Renal pelvis (tissue), 4 donors: Measurements from ENCODE around the gene CERS2. TPM values are rescaled to one million over a fixed set of nuclear protein-coding genes. Genes with fewer than 3 reads are reported as not detected.
"Not testable (repeated sequence)": the region's sequence is repeated elsewhere in the genome, so short reads cannot be mapped to it uniquely, and the experiment has no call there.

Source experiments
- DNase-seq: peaks from one replicate; pipeline ENCODE4 v3.0.0-alpha.2; 2013
- polyA plus RNA-seq, 3 donors: library from polyadenylated mRNA; unstranded; fragments of 120-200 nt; gene quantifications; one replicate each; pipeline ENCODE4 v1.2.1, GENCODE V29; 2013; ENCODE audit not compliant: insufficient read length in 3 of 3

The CERS2 gene
- polyA plus RNA-seq, 3 donors, result 300 to 329 (median 318) TPM

DNA sequence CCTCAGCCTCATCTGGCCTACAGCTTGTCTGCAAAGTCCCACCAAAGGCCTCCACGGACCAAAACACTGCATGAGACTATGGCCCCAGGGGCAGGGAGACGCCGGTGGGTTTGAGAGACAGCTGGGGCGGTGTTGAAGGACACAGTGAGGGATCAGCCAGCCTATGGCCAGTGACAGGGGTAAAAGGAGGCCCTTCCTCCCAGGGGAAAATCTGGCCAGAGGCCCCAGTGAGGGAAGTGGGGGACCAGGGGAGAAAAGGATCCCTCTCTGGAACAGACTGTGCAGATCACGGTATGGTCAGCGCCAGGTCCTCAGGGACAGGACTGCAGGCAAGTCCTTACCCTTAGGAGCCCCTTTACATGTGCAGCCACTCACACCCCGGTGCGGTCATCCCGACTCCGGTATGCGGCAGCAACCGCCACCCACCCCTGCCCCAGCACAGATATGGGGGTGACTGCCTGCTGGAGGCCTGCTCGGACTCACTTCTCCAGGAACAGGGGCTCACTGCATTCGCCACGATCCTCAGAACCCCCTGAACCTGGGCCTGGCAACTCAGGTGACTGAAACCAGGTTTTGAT lies 1.3 kb downstream of the CERS2 start:
- no peak for DNase-seq

DNA sequence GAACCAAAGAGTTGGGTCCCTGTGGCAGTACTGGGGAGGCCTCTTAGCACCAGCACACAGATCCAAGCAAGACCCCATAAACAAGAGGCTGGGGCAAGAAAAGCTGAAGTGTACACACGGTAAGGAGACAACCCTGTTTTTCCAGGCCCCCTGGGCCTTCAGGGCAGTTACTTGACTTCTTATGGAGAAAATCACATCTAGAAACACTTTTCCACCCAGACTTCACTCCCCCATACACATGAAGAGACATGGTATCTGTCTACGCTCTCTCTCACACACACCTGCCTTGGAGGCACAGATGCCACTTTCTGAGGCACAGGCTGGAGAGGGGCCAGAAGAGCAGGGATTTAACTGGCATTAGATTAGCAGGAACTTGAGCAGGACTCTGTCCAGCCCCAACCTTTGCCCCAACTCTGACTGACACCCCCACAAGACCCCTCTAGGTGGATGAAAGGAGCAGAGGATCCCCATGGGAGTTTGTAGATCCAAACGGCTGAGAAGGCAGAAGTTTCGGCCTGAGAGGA lies 2.2 kb downstream of the CERS2 start:
- no peak for DNase-seq

DNA sequence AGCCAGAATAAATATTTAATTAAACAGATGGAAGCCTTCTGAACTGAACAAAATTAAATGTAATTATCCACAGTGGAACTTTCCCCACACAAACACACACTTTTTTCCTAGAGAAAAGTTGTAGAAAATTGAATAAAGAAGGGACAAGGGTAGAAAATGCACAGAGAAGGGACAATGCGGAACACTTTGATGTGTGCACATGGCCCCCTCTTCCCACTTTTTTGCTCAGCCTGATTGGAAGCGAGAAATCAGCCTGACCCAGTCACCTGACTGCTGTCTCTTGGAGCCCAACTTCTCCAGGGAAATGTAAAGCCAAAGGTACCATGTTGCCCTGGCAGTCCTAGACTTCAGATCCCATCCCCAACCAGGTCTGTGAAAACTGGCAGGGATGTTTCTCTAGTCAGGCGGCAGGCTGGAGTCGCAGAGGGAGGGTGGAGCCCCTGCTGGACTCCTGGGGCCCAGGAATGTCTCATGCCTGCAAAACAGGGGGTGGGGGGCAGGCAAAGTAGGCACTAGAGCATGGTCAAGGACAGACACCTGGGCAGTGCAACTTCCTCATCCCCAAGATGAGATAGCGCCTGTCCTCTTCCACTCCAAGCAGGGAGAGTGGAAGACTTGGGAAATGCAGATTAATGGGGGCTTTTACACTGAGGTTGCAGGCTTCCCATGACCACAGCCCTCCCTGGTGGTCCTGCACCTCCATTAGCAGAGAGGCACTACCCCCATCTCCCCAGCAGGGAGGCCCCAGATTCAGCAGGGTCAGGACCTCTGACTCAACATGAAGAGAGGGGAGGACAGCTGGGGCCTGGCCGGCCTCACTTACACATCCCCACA lies 2.8 kb downstream of the CERS2 start:
- DNase-seq, result no peak

DNA sequence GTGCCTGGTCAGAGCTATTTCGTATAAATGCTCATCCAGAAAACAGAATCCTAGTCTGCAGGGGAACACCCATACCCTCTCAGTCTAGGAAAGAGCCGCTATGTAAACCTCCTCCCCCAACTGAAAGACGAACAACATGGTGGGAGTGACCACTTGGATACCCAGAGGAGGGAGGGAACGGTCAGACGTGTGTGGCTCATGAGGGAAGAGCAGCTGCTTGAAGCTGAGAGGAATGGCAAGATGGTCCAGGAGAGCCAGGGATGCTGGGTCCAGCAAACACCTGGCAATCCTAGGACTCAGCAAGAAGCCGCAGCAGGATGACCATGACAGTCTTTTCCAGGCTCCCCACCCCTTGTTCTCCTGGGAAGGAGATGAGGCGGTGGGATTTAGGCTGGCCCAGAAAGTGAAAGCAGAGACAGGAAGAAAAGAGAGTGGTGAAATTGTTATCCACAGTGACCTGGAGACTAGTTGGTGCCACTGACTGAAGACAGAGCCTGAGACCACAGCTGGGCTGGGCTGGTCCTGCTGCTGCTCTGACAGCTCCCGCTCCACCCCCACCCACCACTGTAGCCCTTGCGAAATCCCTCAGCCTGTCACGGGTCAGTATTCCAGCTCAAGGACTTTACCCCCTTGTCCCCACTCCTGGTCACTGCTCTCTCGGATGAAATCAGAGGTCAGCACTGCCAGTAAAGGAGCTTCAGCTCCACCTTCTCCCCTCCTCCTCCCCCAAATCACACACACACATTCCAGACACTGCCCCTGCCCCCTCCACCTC lies 3.6 kb downstream of the CERS2 start:
- no peak for DNase-seq

DNA sequence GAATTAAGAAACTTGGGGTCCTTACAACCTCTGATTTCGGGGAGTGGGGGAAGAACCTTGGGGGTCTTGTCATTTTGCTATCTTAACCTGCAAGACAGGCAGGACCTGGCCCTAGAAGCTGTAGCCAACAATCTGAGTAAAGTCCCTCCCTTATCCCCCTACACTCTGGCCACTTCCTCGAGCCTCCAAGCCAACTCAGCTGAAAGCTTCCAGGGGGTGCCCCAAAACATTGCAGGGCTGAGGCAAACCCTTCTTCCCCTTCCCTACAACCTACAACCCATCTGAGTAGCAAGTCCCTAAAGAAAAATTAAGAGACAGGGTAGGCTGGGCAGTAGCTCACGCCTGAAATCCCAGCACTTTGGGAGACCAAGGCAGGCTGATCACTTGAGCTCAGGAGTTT lies 5.0 kb downstream of the CERS2 start:
- no peak for DNase-seq

DNA sequence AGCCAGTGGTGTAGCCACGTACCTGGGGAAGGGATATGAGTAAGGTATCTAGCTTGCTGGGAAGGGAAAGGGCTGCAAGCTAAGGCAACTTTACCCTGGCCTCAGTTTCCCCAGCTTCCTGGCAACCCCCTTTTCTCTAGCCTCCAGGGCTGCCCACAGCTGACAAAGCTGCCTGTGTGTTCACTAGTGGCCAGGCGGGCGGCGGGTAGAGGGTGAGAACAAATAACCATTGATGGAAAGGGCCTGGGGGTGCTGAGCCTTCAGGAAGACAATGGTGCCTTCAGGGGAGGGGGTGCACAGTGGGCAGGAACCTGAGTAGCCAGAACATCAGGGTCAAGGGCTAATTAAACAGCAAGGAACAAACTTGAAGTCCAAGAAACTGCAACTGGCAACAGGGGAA lies 6.1 kb downstream of the CERS2 start:
- no peak for DNase-seq

DNA sequence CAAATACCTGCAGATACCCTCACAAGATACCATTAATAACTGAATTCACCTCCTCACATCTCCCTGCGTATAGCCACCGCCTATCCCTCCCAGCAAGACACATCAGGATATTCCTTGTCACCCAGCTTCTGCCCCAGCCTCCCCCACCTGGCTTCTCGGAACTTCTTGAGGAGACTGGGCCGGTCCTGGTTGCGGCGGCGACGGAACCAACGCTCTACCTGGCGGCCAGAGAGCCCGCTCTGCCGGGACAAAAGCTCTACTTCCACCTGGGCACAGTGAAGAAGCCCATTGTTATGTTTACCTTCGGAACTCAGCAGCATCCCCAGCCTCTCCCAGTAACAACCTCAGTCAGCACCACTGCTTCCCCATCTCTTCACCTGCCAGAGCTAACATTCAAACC lies 6.7 kb downstream of the CERS2 start:
- DNase-seq, result no peak

DNA sequence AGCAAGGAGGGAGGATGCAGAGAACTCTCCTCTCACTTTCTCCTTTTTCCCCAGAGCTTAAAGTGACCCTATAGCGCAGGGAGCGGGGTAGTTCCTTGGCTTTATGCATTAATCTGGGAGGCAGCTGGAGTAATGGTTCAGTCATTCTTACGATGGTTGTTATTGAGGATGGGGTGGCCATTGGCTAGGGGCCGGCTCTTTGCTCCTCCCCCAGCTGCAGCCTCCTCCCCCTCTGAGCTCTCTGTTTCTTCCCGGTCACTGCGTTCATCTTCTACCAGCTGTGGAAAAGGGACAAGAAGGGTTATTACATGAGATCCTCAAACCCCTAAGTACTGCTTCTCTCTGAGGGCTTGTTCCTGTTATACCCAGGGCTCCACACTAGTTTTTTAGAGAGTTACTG lies 8.6 kb downstream of the CERS2 start:
- DNase-seq, result no peak

DNA sequence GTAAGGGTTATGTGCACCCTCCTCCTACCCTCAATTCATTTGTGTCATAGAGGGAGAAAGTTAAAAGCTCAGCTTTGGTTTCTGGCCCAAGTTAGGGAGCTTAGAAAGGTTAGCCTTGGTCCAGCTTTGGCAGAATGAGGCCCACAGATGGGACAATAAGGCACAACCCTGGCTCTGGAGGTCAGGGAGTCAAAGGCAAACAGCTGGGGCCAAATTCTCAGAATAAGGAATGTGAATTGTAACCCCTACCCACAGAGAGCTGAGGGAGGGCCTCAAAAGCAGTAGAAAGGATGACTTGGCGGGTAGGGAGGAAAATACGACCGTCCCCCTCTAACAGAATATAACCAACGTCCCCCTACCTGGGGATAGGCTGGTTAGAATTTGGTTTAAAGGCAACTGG lies 9.0 kb downstream of the CERS2 start:
- no peak for DNase-seq

DNA sequence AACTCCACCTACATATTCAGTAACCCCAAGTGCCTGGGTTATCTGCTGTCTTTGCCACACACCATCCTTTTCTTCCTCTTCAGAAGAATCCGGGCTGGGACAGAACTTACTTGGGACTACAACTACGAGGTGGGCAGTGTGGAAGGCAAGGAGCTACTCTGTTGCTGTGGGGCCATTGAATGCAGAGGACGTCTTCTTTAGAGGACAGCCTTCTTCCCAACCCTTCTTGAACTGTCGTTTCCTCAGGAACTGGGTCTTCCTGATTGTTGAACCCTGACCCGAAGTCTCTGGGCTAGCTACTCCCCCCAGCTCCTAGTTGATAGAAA lies 10.5 kb downstream of the CERS2 start:
- DNase-seq, result no peak

DNA sequence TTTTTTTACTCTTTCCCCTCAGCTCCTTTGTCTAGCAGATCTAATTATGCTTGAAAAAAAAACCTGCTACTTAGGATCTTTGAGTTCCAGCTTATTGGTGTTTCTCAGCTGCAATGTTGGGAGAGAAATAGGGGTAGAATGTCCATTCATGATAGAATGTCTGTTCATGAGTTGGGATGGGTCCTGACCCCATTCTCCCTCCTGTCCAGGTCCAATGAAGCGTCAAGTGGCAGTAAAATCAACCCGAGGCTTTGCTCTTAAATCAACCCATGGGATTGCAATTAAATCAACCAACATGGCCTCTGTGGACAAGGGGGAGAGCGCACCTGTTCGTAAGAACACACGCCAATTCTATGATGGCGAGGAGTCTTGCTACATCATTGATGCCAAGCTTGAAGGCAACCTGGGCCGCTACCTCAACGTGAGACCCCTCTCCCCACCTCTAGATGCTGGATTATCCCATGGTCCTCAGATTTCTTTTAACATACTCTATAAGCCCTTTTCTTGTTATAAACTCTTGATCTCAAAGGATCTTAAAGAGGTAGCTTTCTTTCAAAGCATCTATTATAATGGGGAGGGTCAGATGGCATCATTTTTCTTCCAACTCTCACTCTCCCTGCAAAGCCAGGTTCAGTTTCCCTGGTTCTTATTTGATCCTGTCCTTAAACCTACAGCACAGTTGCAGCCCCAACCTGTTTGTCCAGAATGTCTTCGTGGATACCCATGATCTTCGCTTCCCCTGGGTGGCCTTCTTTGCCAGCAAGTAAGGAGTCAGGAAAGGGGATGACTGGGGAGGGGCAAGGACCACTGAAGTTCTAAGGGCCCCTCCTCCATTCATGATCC lies 11.1 kb downstream of the CERS2 start:
- DNase-seq, result no peak

DNA sequence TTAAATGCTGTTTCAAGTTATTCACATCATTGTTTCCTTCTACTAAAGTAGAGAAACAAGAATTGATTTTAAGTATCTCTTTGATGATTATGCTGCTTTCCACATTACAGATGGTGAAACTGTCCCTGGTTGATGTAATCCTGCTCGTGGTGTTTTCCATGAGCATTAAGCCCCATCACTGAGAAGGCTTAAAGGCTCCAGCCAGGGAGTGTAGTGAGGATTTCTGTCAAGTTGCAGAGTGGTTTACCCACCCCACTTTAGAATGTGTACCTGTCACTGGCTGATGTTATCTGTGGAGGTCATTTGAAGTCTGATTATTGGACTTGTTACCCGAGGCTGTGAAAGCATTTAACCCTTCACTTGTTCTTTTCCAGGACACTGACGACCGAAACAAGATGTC lies 12.9 kb downstream of the CERS2 start:
- no peak for DNase-seq

DNA sequence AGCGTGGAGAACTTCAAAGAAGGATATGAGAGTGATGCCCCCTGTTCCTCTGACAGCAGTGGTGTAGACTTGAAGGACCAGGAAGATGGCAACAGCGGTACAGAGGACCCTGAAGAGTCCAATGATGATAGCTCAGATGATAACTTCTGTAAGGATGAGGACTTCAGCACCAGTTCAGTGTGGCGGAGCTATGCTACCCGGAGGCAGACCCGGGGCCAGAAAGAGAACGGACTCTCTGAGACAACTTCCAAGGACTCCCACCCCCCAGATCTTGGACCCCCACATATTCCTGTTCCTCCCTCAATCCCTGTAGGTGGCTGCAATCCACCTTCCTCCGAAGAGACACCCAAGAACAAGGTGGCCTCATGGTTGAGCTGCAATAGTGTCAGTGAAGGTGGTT lies 14.0 kb downstream of the CERS2 start:
- DNase-seq, result no peak

DNA sequence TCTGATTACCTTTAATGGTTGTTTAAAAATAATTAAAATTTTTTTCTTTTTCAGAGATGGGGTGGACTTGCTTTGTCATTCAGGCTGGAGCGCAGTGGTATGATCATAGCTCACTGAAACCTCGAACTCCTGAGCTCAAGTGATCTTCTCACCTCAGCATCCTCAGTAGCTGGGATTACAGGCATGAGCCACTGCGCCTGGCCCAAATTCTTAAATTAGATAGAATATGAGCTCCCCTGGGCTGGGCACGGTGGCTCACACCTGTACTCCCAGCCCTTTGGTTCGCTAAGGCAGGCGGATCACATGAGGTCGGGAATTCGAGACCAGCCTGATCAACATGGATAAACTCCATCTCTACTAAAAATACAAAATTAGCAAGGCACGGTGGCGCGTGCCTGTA lies 17.0 kb downstream of the CERS2 start:
- no peak for DNase-seq

DNA sequence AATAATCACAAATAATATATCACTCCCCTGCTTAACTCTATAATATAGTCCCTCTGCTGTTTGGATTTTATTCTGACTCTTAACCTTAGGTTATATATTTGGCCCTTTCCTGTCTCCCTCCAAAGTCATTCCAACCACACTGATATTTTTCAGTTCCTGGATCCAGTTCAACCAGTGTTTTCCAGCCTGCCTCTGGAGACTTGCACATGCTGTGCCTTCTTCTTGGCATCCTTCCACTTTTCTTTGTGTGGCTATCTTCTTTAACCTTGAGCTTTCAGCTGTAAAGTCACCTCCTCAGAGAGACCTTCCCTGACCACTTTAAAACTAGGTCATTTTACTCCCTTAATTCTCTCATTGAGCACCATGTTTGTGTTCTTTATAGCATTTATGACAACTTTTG lies 19.4 kb downstream of the CERS2 start:
- DNase-seq, result no peak

DNA sequence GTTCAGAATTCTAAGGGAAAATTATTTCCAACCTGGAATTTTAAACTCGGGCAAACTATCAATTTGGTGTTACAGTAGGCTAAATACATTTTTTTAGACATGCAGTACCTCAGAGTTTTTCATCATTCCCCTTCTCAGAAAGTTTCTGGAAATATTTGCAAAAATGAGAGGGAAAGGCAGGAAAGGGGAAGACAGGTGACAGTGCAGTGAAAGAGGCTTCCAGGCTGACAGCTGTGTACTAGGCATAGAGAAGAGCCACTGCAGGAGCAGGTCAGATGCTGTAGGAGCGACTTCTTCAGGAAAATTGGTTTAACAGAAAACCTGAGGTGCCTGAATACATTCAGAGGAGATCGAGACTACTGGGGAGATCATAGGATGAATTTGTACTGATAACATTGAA lies 19.9 kb downstream of the CERS2 start:
- DNase-seq, result no peak

DNA sequence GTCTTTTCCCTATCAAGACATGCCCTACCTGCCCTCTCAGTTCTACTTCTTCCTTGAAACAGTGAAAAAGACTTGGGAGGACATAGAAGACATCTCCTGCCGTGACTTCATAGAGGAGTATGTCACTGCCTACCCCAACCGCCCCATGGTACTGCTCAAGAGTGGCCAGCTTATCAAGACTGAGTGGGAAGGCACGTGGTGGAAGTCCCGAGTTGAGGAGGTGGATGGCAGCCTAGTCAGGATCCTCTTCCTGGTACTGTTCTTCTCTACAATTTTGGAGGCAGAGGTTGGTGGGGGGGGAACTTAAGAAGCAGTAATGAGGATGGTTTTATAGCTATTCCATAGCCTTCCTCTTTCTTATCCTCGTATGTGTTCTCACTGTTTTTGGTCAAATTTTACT lies 29.8 kb downstream of the CERS2 start:
- no peak for DNase-seq

DNA sequence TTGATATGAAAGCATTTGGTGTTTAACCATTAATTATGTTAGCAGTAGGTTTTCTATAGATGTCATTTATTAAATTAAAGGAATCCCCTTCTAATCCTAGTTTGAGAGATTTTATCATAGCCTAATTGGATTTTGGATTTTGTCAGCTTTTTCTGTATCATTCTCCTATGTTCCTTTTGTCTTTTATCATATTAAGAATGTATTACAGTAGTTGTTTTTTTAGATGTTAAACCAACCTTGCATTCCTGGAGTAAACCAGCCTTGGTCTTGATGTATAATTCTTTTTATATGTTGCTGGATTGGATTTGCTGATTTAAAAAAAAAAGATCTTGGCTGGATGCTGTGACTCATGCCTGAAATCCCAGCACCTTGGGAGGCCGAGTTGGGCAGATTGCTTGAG lies 42.9 kb downstream of the CERS2 start:
- peak; percentile 39 for DNase-seq

DNA sequence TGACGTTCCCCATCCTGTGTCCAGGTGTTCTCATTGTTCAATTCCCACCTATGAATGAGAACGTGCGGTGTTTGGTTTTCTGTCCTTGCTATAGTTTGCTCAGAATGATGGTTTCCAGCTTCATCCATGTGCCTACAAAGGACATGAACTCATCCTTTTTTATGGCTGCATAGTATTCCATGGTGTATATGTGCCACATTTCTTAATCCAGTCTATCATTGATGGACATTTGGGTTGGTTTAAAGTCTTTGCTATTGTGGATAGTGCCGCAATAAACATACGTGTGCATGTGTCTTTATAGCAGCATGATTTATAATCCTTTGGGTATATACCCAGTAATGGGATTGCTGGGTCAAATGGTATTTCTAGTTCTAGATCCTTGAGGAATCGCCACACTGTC lies 45.9 kb downstream of the CERS2 start:
- DNase-seq, result not testable (repeated sequence)

DNA sequence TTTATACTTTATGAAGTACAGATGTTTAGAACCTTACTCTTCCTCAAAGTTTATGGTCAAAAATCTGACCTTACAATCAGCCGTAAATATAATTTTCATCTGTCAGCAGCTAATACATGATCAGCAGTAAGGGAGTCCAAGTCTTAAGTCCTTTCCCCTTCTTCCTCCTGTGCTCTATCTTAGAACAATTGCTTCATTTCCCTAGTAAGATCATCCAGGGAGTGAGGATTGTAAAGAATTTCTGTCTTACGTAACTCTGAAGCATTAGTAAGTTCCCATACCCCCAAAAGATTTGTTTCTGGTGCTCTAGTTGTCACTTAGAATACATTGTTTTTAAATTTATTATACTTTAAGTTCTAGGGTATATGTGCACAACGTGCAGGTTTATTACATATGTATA lies 46.3 kb downstream of the CERS2 start:
- no peak for DNase-seq

DNA sequence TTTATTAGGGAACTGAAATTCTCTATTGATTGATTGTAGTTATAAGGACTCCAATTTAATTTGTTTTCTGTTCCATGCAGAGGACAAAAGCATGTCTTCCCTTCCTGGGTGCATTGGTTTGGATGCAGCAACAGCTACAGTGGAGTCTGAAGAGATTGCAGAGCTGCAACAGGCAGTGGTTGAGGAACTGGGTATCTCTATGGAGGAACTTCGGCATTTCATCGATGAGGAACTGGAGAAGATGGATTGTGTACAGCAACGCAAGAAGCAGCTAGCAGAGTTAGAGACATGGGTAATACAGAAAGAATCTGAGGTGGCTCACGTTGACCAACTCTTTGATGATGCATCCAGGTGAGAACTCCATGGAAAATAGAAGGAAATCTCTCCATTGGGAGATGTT lies 47.0 kb downstream of the CERS2 start:
- DNase-seq, result no peak

DNA sequence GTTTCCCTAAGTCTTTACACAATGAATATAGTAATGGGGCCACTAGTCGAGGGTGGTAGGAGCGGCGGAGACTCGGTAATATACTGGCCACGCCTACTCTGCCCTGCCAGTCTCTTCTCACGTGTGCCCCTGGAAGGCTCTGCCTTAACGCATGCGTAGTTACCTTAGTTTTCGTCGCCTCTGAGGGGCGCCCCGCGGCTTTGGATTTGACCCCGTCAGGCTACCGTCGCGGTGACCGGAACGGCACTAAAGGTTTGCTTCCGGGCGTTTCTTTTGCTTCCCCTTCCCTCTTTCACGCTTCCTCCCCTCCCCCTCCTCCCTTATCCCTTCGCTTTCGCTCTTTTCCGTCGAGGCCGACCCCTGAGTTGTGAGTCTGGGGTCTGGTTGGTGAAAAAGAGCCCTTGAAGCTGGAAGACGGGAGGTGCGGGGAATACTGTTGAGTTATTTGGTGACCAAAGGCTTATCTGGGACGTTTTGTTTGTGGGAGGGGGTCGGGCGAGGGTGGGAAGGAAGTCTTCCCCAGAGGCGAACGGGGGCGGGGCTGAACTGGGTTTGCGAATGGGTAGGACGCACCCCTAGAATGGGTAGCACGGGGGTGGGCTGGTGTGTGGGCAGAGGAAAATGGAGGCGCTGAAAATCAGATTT lies 48.4 kb downstream of the CERS2 start, which contains the start of gene SETDB1:
TSS of gene SETDB1 (plus strand) at position 267 of the 645 bp plus-strand sequence. CDS start 1,352 bp downstream, outside the sequence.
- DNase-seq, result peak; percentile 98
